Suprapubic skin (tissue), 4 donors: ENCODE results near the gene CPXM2.

Experiments used
- CTCF ChIP-seq, 2 donors: fragments of 200-600 bp in 1 of 2; fragments of 450-650 bp in 1 of 2; sonication (generic) in 1 of 2; IDR thresholded peaks; one replicate each; pipeline ENCODE4 v1.5.1; 2016 to 2019; ENCODE audit warnings: antibody characterized with exemption in 2 of 2, mild to moderate bottlenecking in 1 of 2, moderate library complexity in 1 of 2
- EP300 ChIP-seq: sonication (generic); formaldehyde crosslinking; IDR thresholded peaks from one replicate; pipeline ENCODE4 v1.6.1; 2017; ENCODE audit warnings: antibody characterized with exemption
- POLR2A ChIP-seq, 2 donors: fragments of 450-650 bp; IDR thresholded peaks; one replicate each; pipeline ENCODE4 v1.6.1; 2017; ENCODE audit warnings: antibody characterized with exemption in 2 of 2, mild to moderate bottlenecking in 2 of 2, moderate library complexity in 2 of 2
- POLR2AphosphoS5 ChIP-seq, 3 donors: sonication (generic); formaldehyde crosslinking; IDR thresholded peaks; one replicate each; pipeline ENCODE4 v1.6.1; 2017; ENCODE audit warnings: antibody characterized with exemption in 3 of 3

- TF ChIP-seq CTCF (IDR thresholded peaks at IDR 0.05) = no peak
- no peak for TF ChIP-seq POLR2A (IDR thresholded peaks at IDR 0.05)
- no peak for TF ChIP-seq POLR2AphosphoS5 (IDR thresholded peaks at IDR 0.05)
- TF ChIP-seq EP300 = no peak
Observed at GRCh38 chr10:123863183-123863575, 28.4 kb downstream of the CPXM2 start.
